OCI-LY7 (cell line): ENCODE measurements around the gene TSPAN11. TPM values are rescaled to one million over a fixed set of nuclear protein-coding genes. Genes with fewer than 3 reads are reported as not detected.

Source experiments
- BruUV-seq: library from RNA; stranded (reverse); fragments of 400-500 nt; replicated peaks from 2 replicates; lab custom pipeline; 2021; lab: Mats Ljungman, UMichigan
- CTCF ChIA-PET: fragments of 300-600 bp; sonication (Branson Sonifier 250); formaldehyde crosslinking; loops from one replicate; lab custom pipeline; 2022; ENCODE audit warnings: antibody characterized with exemption; ENCODE audit not compliant: unreplicated experiment; lab: Charles Lee
- POLR2A ChIA-PET: fragments of 300-600 bp; sonication (Branson Sonifier 250); formaldehyde crosslinking; loops from one replicate; lab custom pipeline; 2022; ENCODE audit warnings: antibody characterized with exemption; lab: Charles Lee
- DNase-seq: peaks from one replicate; pipeline ENCODE4 v3.0.0-alpha.2; 2015; ENCODE audit warnings: low spot score
- H2AFZ ChIP-seq: fragments of 200-600 bp; sonication (generic), shearing (Covaris generic); 2 replicates; pipeline ENCODE4 v1.6.1; 2014; ENCODE audit warnings: mild to moderate bottlenecking, antibody characterized with exemption, low read length, moderate library complexity
- H3K27ac ChIP-seq: fragments of 200-600 bp; sonication (generic); 2 replicates; pipeline ENCODE4 v1.5.1; 2014; ENCODE audit warnings: mixed run types, low read depth, mild to moderate bottlenecking, moderate library complexity, low read length, inconsistent platforms; ENCODE audit not compliant: poor library complexity, severe bottlenecking
- H3K36me3 ChIP-seq: fragments of 200-600 bp; sonication (generic); 2 replicates; pipeline ENCODE4 v1.6.1; 2014; ENCODE audit warnings: mild to moderate bottlenecking, antibody characterized with exemption, low read length, moderate library complexity, mixed read lengths; ENCODE audit not compliant: insufficient read depth
- H3K4me1 ChIP-seq: fragments of 200-600 bp; sonication (generic); 2 replicates; pipeline ENCODE4 v1.5.1; 2014; ENCODE audit warnings: mild to moderate bottlenecking, low read length; ENCODE audit not compliant: insufficient read depth, poor library complexity, severe bottlenecking
- H3K4me2 ChIP-seq: fragments of 200-600 bp; sonication (generic); 2 replicates; pipeline ENCODE4 v1.6.1; 2014; ENCODE audit warnings: mild to moderate bottlenecking, low read length
- H3K4me3 ChIP-seq: fragments of 200-600 bp; sonication (generic); 2 replicates; pipeline ENCODE4 v1.5.1; 2014; ENCODE audit warnings: mild to moderate bottlenecking, low read depth, low read length; ENCODE audit not compliant: poor library complexity, severe bottlenecking
- H3K79me2 ChIP-seq: fragments of 200-600 bp; sonication (generic); 2 replicates; pipeline ENCODE4 v1.6.1; 2016; ENCODE audit warnings: low read depth, mild to moderate bottlenecking, low read length, moderate library complexity, mixed read lengths; ENCODE audit not compliant: insufficient read depth
- H3K9me2 ChIP-seq: fragments of 200-600 bp; sonication (generic); 2 replicates; pipeline ENCODE4 v1.6.1; 2016; ENCODE audit warnings: mild to moderate bottlenecking, low read length, mixed read lengths; ENCODE audit not compliant: insufficient read depth
- H3K9me3 ChIP-seq: fragments of 200-600 bp; sonication (generic); 2 replicates; pipeline ENCODE4 v1.6.1; 2014; ENCODE audit warnings: mild to moderate bottlenecking, mixed run types, low read length, mixed read lengths
- H4K20me1 ChIP-seq: fragments of 200-600 bp; sonication (generic); 2 replicates; pipeline ENCODE4 v1.6.1; 2014; ENCODE audit warnings: mild to moderate bottlenecking, antibody characterized with exemption, low read length, moderate library complexity, mixed read lengths; ENCODE audit not compliant: insufficient read depth
- CTCF ChIP-seq: fragments of 200-600 bp; sonication (generic); conservative IDR thresholded peaks from 2 replicates; pipeline ENCODE4 v1.5.1; 2014; ENCODE audit warnings: mild to moderate bottlenecking, antibody characterized with exemption, low read length, moderate library complexity, mixed read lengths
- EZH2phosphoT487 ChIP-seq: fragments of 200-600 bp; sonication (generic); IDR thresholded peaks from 2 replicates; pipeline ENCODE4 v1.6.1; 2018; ENCODE audit warnings: low read depth, borderline replicate concordance, mild to moderate bottlenecking, mixed run types, antibody characterized with exemption, low read length, moderate library complexity, mixed read lengths
- intact Hi-C: fragments of 100-400 bp; cut with micrococcal nuclease; formaldehyde crosslinking; loops from one replicate; pipeline ENCODE4 v1.10.0; 2022; ENCODE audit not compliant: unreplicated experiment
- total RNA-seq, 2 experiments: library from RNA; depleted of rRNA in 1 of 2; stranded (reverse); fragments of >200 nt in 1 of 2; shearing (Covaris generic) in 1 of 2; gene quantifications; 2 replicates each; pipeline ENCODE4 v1.2.3, GENCODE V29; 2014 to 2022

Gene TSPAN11
- total RNA-seq, 2 experiments from 2014 or later, result not detected

GRCh38 chr12:30993766-30994165 lies 67.2 kb downstream of the TSPAN11 start:
- ChIA-PET CTCF (no interaction called here), POLR2A (interaction anchor here (0.5 kb wide), 1 partner anchor 140 kb away, joined by 3 read pairs; no protein-coding TSS in a partner anchor)
- BruUV-seq, result no TSS peak
- no peak overlapping the region for H3K27ac ChIP-seq
- H4K20me1 ChIP-seq, result no peaks in the 10 kb centered on the region
- H3K9me2 ChIP-seq, result no peaks in the 10 kb centered on the region
- no peaks in the 10 kb centered on the region for H3K9me3 ChIP-seq
- no peaks in the 10 kb centered on the region for H3K36me3 ChIP-seq
- DNase-seq, result no peak
- no peaks in the 10 kb centered on the region for H3K79me2 ChIP-seq
- H3K4me1 ChIP-seq, result peaks cover 10% of the 10 kb centered on the region
- intact Hi-C loops, result no loop called here
- TF ChIP-seq EZH2phosphoT487 (no peak), CTCF (no peak)
- no peak overlapping the region for H3K4me3 ChIP-seq
- H3K4me2 ChIP-seq, result no peak overlapping the region
- no peak overlapping the region for H2AFZ ChIP-seq

GRCh38 chr12:30994274-30994673 lies 67.7 kb downstream of the TSPAN11 start:
- Histone ChIP-seq H3K4me1 (peaks cover 10% of the 10 kb centered on the region), H3K27ac (no peak overlapping the region), H3K9me3 (no peaks in the 10 kb centered on the region), H3K9me2 (no peaks in the 10 kb centered on the region), H3K4me2 (no peak overlapping the region), H2AFZ (no peak overlapping the region), H3K79me2 (no peaks in the 10 kb centered on the region), H4K20me1 (no peaks in the 10 kb centered on the region), H3K4me3 (no peak overlapping the region), H3K36me3 (no peaks in the 10 kb centered on the region)
- intact Hi-C loops, result no loop called here
- DNase-seq, result no peak
- no TSS peak for BruUV-seq
- ChIA-PET POLR2A (interaction anchor here (0.5 kb wide), 1 partner anchor 140 kb away, joined by 3 read pairs; no protein-coding TSS in a partner anchor), CTCF (no interaction called here)
- no peak for TF ChIP-seq EZH2phosphoT487

GRCh38 chr12:30996255-30996654 lies 69.7 kb downstream of the TSPAN11 start:
- Histone ChIP-seq H3K4me1 (no peaks in the 10 kb centered on the region), H3K27ac (no peak overlapping the region), H3K9me2 (no peaks in the 10 kb centered on the region), H3K4me2 (no peak overlapping the region), H3K36me3 (no peaks in the 10 kb centered on the region), H4K20me1 (no peaks in the 10 kb centered on the region), H2AFZ (no peak overlapping the region), H3K9me3 (no peaks in the 10 kb centered on the region), H3K79me2 (no peaks in the 10 kb centered on the region), H3K4me3 (no peak overlapping the region)
- ChIA-PET CTCF (no interaction called here), POLR2A (no interaction called here)
- no TSS peak for BruUV-seq
- DNase-seq, result no peak
- intact Hi-C loops, result no loop called here
- TF ChIP-seq CTCF (no peak), EZH2phosphoT487 (no peak)
